Activated B cell treated with CpG ODN at 0.5 μM for 24 hours (primary cell): ENCODE measurements around the gene EXOSC9. TPM values are rescaled to one million over a fixed set of nuclear protein-coding genes. Genes with fewer than 3 reads are reported as not detected.

Source experiments
- ATAC-seq: fragments of 200-7000 bp; cut with Tn5 transposase; one replicate; pipeline ENCODE4 v1.10.0; 2021; ENCODE audit warnings: low read depth, mild to moderate bottlenecking, moderate library complexity
- CTCF ChIA-PET: fragments of 350-600 bp; sonication (Branson Sonifier 250); formaldehyde crosslinking; loops from one replicate; lab custom pipeline; 2021; ENCODE audit warnings: antibody characterized with exemption; lab: Charles Lee
- POLR2A ChIA-PET: fragments of 350-600 bp; sonication (Branson Sonifier 250); formaldehyde crosslinking; loops from one replicate; lab custom pipeline; 2021; ENCODE audit warnings: antibody characterized with exemption; lab: Charles Lee
- DNase-seq: peaks from one replicate; pipeline ENCODE4 v3.0.0; 2022
- H3K27ac Mint-ChIP-seq: one replicate; pipeline ENCODE4 v1.8.0; 2020; ENCODE audit warnings: mixed read lengths
- H3K27me3 Mint-ChIP-seq: one replicate; pipeline ENCODE4 v1.8.0; 2021; ENCODE audit warnings: mixed read lengths
- H3K36me3 Mint-ChIP-seq: one replicate; pipeline ENCODE4 v1.8.0; 2021; ENCODE audit warnings: low read depth, mixed read lengths
- H3K4me1 Mint-ChIP-seq: one replicate; pipeline ENCODE4 v1.8.0; 2021; ENCODE audit warnings: mixed read lengths
- H3K4me3 Mint-ChIP-seq: one replicate; pipeline ENCODE4 v1.8.0; 2020; ENCODE audit warnings: mild to moderate bottlenecking, mixed read lengths
- H3K9me3 Mint-ChIP-seq: one replicate; pipeline ENCODE4 v1.8.0; 2020; ENCODE audit warnings: mixed read lengths
- CTCF ChIP-seq: fragments of 200-600 bp; IDR thresholded peaks from one replicate; pipeline ENCODE4 v1.8.0; 2022; ENCODE audit warnings: antibody characterized with exemption, mild to moderate bottlenecking
- intact Hi-C: fragments of 100-400 bp; cut with micrococcal nuclease; formaldehyde crosslinking; loops from one replicate; pipeline ENCODE4 v1.15.1; 2024
- total RNA-seq: library from RNA; stranded (reverse); gene quantifications from 2 replicates; pipeline ENCODE4 v1.2.3, GENCODE V29; 2022

EXOSC9 gene
- total RNA-seq, 1 donor from 2014 or later = 37.5 TPM

- no peak overlapping the region for H3K4me3 Mint-ChIP-seq
- ATAC-seq (no peak), DNase-seq (no peak)
- no peaks in the 10 kb centered on the region for H3K9me3 Mint-ChIP-seq
- CTCF ChIA-PET = no interaction called here
- POLR2A ChIA-PET = no interaction called here
- no peaks in the 10 kb centered on the region for H3K27me3 Mint-ChIP-seq
- intact Hi-C loops = no loop called here
- no peak for TF ChIP-seq CTCF
- H3K27ac Mint-ChIP-seq = no peak overlapping the region
- H3K4me1 Mint-ChIP-seq = no peaks in the 10 kb centered on the region
- H3K36me3 Mint-ChIP-seq = peaks cover 16% of the 10 kb centered on the region
Measured at GRCh38 chr4:121860121-121860520, 59.0 kb downstream of the EXOSC9 start.

GRCh38 chr4:121861426-121861825 lies 60.3 kb downstream of the EXOSC9 start:
- DNase-seq (no peak), ATAC-seq (no peak)
- Mint-ChIP-seq H3K9me3 (no peaks in the 10 kb centered on the region), H3K27me3 (no peaks in the 10 kb centered on the region), H3K27ac (no peak overlapping the region), H3K4me3 (no peak overlapping the region), H3K36me3 (peaks cover 21% of the 10 kb centered on the region), H3K4me1 (no peaks in the 10 kb centered on the region)
- intact Hi-C loops = no loop called here
- CTCF ChIA-PET = no interaction called here
- POLR2A ChIA-PET = no interaction called here
- TF ChIP-seq CTCF = no peak

GRCh38 chr4:121863799-121864198 lies 62.7 kb downstream of the EXOSC9 start:
- CTCF ChIA-PET = no interaction called here
- H3K4me3 Mint-ChIP-seq = no peak overlapping the region
- POLR2A ChIA-PET = no interaction called here
- no peaks in the 10 kb centered on the region for H3K9me3 Mint-ChIP-seq
- intact Hi-C loops = no loop called here
- no peak for TF ChIP-seq CTCF
- peaks cover 22% of the 10 kb centered on the region for H3K36me3 Mint-ChIP-seq
- no peaks in the 10 kb centered on the region for H3K27me3 Mint-ChIP-seq
- ATAC-seq = no peak
- H3K4me1 Mint-ChIP-seq = peaks cover under 1% of the 10 kb centered on the region
- no peak for DNase-seq
- H3K27ac Mint-ChIP-seq = no peak overlapping the region

Other genes starting within 250 kb of the EXOSC9 start
- gene ANXA5, start 104.3 kb upstream of the EXOSC9 start, total RNA-seq = 86.8 and 89.9 TPM in 2 replicates
- gene SMIM43, start 36.2 kb upstream of the EXOSC9 start, total RNA-seq = not detected in 2 replicates
- gene CCNA2, start 22.6 kb downstream of the EXOSC9 start, total RNA-seq = 1.4 and 2.0 TPM in 2 replicates
- gene BBS7, start 69.2 kb downstream of the EXOSC9 start, total RNA-seq = 7.5 and 9.4 TPM in 2 replicates
- not detected in 2 replicates for gene TRPC3, start 150.7 kb downstream of the EXOSC9 start, total RNA-seq